ENCODE results near the gene CCM2L. TPM values are rescaled to one million over a fixed set of nuclear protein-coding genes. Genes with fewer than 3 reads are reported as not detected.

CCM2L gene
- polyA plus RNA-seq, 1 experiment = not detected

DNA sequence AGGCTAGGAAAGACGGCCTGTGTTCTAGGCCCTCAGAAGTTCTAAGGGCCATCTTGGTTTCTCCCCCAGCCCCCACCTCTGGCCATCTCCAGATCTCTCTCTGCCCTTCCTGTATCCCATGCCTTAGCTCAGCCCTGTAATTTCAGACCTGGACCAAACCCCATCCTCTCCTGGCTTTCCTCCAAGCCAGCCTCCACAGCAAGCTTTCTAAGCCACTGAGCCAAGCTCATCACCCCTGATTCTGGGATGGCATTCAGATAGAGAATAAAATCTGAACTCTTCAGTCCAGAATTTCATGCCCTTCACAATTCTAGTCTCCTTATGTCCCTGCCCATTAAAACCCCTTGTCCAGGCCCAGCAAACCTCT lies 18.9 kb upstream of the CCM2L start:
- TF ChIP-seq, protein P1, sequence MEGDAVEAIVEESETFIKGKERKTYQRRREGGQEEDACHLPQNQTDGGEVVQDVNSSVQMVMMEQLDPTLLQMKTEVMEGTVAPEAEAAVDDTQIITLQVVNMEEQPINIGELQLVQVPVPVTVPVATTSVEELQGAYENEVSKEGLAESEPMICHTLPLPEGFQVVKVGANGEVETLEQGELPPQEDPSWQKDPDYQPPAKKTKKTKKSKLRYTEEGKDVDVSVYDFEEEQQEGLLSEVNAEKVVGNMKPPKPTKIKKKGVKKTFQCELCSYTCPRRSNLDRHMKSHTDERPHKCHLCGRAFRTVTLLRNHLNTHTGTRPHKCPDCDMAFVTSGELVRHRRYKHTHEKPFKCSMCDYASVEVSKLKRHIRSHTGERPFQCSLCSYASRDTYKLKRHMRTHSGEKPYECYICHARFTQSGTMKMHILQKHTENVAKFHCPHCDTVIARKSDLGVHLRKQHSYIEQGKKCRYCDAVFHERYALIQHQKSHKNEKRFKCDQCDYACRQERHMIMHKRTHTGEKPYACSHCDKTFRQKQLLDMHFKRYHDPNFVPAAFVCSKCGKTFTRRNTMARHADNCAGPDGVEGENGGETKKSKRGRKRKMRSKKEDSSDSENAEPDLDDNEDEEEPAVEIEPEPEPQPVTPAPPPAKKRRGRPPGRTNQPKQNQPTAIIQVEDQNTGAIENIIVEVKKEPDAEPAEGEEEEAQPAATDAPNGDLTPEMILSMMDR (IDR thresholded peaks at IDR 0.05; ENCODE audit: insufficient read depth, low read depth, low read length) = no peak
- H3K4me3 ChIP-seq (ENCODE audit: low read depth, low read length) = no peak overlapping the region
- POLR2A ChIA-PET = interaction anchor here (0.6 kb wide), 1 partner anchor 15 kb away, joined by 6 read pairs; no protein-coding TSS in a partner anchor
- H3K36me3 ChIP-seq (ENCODE audit: control insufficient read depth, insufficient read depth, low read length) = no peaks in the 10 kb centered on the region
- DNase-seq (ENCODE audit: low read depth) = no peak
- CTCF ChIA-PET = interaction anchor here (1.5 to 2.5 kb wide), 2 partner anchors 17 to 40 kb away, joined by 4 to 8 read pairs; no protein-coding TSS in a partner anchor
- peaks cover 29% of the 10 kb centered on the region for H3K27me3 ChIP-seq (ENCODE audit: control insufficient read depth, insufficient read depth, low read length)

DNA sequence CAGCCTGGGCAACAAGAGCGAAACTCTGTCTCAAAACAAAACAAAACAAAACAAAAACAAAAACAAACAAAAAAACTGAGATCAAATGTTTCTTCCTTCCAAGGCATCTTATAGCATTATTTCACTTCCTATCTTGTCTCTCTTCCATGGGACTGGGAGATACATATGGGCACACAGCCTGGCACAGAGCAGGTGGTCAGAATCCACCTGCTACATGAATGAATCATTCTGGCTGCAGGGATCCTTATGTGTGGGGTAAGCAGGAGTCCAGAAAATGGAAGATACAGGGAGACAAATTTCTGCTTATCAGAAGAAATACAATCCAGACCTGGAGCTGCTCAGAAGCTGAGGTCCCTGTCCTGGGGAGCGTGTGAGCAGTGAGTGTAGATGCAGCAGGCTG lies 18.2 kb upstream of the CCM2L start:
- TF ChIP-seq, protein P1 (IDR thresholded peaks at IDR 0.05; ENCODE audit: insufficient read depth, low read depth, low read length) = no peak
- DNase-seq (ENCODE audit: low read depth) = no peak
- Histone ChIP-seq H3K4me3 (ENCODE audit: low read depth, low read length) (no peak overlapping the region), H3K27me3 (ENCODE audit: control insufficient read depth, insufficient read depth, low read length) (peaks cover 29% of the 10 kb centered on the region), H3K36me3 (ENCODE audit: control insufficient read depth, insufficient read depth, low read length) (no peaks in the 10 kb centered on the region)
- ChIA-PET CTCF (interaction anchor here (2.5 kb wide), 1 partner anchor 39 kb away, joined by 8 read pairs; no protein-coding TSS in a partner anchor), POLR2A (no interaction called here)

DNA sequence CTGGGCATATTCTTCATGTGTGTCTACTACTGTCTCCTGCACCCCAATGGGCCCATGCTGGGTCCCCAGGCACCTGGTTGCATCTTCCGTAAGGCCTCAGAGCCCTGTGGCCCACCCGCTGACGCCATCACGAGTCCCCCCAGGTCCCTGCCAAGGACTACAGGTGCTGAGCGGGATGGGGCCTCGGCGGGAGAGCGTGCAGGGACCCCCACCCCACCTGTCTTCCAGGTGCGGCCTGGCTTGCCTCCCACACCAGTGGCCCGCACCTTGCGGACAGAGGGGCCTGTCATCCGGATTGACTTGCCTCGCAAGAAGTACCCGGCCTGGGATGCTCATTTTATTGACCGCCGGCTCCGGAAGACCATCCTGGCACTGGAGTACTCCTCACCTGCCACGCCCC lies 13.2 kb upstream of the CCM2L start:
- peaks cover 33% of the 10 kb centered on the region for H3K27me3 ChIP-seq (ENCODE audit: control insufficient read depth, insufficient read depth, low read length)

DNA sequence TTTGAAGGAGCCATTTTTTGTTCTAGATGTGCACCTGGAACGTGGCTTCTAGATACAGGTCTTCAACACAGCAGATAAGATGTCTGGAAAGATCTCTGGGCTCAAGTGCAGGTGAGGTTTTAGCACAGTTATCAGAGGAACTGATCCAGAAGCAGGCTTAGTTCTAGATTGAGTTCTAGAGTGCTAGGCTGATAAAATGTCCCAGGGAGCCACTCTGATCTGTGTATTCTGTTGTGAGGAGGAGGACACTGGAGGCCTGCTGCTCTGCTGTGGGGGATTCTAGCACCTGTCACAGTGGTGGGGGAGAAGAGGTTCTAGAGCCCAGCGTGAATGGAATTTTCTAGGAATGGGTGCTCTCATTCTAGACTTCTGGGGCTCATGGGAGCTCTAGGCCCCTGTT lies 12.0 kb upstream of the CCM2L start:
- H3K4me3 ChIP-seq (ENCODE audit: low read depth, low read length) = no peak overlapping the region
- no peaks in the 10 kb centered on the region for H3K36me3 ChIP-seq (ENCODE audit: control insufficient read depth, insufficient read depth, low read length)
- no peak for DNase-seq (ENCODE audit: low read depth)
- TF ChIP-seq, protein P1 (IDR thresholded peaks at IDR 0.05; ENCODE audit: insufficient read depth, low read depth, low read length) = no peak
- H3K27me3 ChIP-seq (ENCODE audit: control insufficient read depth, insufficient read depth, low read length) = peaks cover 27% of the 10 kb centered on the region
- POLR2A ChIA-PET = no interaction called here
- CTCF ChIA-PET = interaction anchor here (0.6 to 0.9 kb wide), 2 partner anchors 32 to 78 kb away, joined by 3 read pairs; no protein-coding TSS in a partner anchor

More for the DNA sequence above, 13.2 kb upstream of the CCM2L start:
- POLR2A ChIA-PET = no interaction called here
- H3K36me3 ChIP-seq (ENCODE audit: control insufficient read depth, insufficient read depth, low read length) = no peaks in the 10 kb centered on the region
- H3K4me3 ChIP-seq (ENCODE audit: low read depth, low read length) = no peak overlapping the region
- no peak for DNase-seq (ENCODE audit: low read depth)
- CTCF ChIA-PET = no interaction called here
- TF ChIP-seq, protein P1 (IDR thresholded peaks at IDR 0.05; ENCODE audit: insufficient read depth, low read depth, low read length) = no peak

DNA sequence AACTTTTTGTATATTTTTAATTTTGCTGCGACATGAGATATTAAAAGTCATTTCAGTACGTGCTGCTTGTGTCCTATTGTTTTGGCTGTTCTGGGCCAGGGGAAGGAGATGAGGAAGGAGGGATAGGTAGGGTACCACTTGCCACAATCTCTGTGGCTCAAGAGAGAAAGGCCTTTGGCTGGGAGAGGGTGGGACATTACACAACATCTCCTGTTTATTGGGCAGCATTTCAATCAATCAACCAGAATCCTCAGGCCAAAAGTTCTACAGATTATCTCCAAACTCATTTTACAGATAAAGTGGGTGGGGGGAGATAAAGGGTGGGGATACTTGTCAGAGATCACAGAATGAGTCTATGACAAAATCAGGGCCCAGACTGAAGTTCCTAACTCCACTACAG lies 6.9 kb upstream of the CCM2L start:
- peaks cover 8% of the 10 kb centered on the region for H3K27me3 ChIP-seq (ENCODE audit: control insufficient read depth, insufficient read depth, low read length)
- no peaks in the 10 kb centered on the region for H3K36me3 ChIP-seq (ENCODE audit: control insufficient read depth, insufficient read depth, low read length)
- CTCF ChIA-PET = no interaction called here
- no peak for DNase-seq (ENCODE audit: low read depth)
- POLR2A ChIA-PET = no interaction called here
- no peak overlapping the region for H3K4me3 ChIP-seq (ENCODE audit: low read depth, low read length)
- TF ChIP-seq, protein P1 (IDR thresholded peaks at IDR 0.05; ENCODE audit: insufficient read depth, low read depth, low read length) = no peak
